Testis (tissue), 3 donors: ENCODE results near the gene PPP6R2. TPM values are rescaled to one million over a fixed set of nuclear protein-coding genes. Genes with fewer than 3 reads are reported as not detected.

ENCODE experiments used
- DNase-seq: peaks from one replicate; pipeline ENCODE4 v3.0.0-alpha.2; 2019
- H3K27ac ChIP-seq, 2 donors: fragments of 200-600 bp; sonication (generic); one replicate each; pipeline ENCODE4 v1.5.1; 2019
- H3K27me3 ChIP-seq: fragments of 200-600 bp; sonication (generic); one replicate; pipeline ENCODE4 v1.5.1; 2019
- H3K36me3 ChIP-seq: fragments of 200-600 bp; sonication (generic); one replicate; pipeline ENCODE4 v1.5.1; 2017; ENCODE audit warnings: low read depth; ENCODE audit errors: missing control alignments
- H3K4me1 ChIP-seq: fragments of 200-600 bp; sonication (generic); one replicate; pipeline ENCODE4 v1.5.1; 2019
- H3K4me3 ChIP-seq, 2 donors: fragments of 200-600 bp; sonication (generic); one replicate each; pipeline ENCODE4 v1.5.1; 2017 to 2019
- H3K9me3 ChIP-seq: fragments of 200-600 bp; sonication (generic); one replicate; pipeline ENCODE4 v1.5.1; 2017
- POLR2A ChIP-seq: fragments of 450-650 bp; IDR thresholded peaks from one replicate; pipeline ENCODE4 v1.6.1; 2017; ENCODE audit warnings: antibody characterized with exemption, mild to moderate bottlenecking, moderate library complexity
- WGBS, 2 donors: methylation state at CpG; one replicate each; pipeline ENCODE4 v1.1.5; 2018; 5-methylcytosine and 5-hydroxymethylcytosine counted together
- intact Hi-C: fragments of 100-400 bp; cut with DNase I; formaldehyde crosslinking; loops from one replicate; pipeline ENCODE4 v1.15.1; 2023; ENCODE audit warnings: low total_unique reads
- polyA plus RNA-seq: library from polyadenylated mRNA; stranded (reverse); fragments of 350-450 nt; fragmentation: Illumina TruSeq; extraction: RNeasy Lipid Tissue Mini Kit (QIAGEN cat#74804); gene quantifications from one replicate; pipeline ENCODE4 v1.2.3, GENCODE V29; 2014; ENCODE audit warnings: low read depth, low replicate concordance; ENCODE audit not compliant: insufficient read depth
- total RNA-seq, 2 donors: library from RNA; depleted of rRNA; stranded (reverse); fragments of >200 nt; gene quantifications; one replicate each; pipeline ENCODE4 v1.2.3, GENCODE V29; 2016
- TF ChIP-seq, protein P1 (sequence below), 3 experiments: fragments of 450-650 bp in 2 of 3; fragments of 200-600 bp in 1 of 3; sonication (generic) in 1 of 3; IDR thresholded peaks; one replicate each; pipeline ENCODE4 v1.5.1; 2016 to 2019; ENCODE audit warnings: antibody characterized with exemption in 3 of 3, mild to moderate bottlenecking in 2 of 3, moderate library complexity in 1 of 3

Gene PPP6R2
- total and polyA plus RNA-seq, 3 donors from 2014 or later, result 123 to 142 (median 138) TPM

DNA sequence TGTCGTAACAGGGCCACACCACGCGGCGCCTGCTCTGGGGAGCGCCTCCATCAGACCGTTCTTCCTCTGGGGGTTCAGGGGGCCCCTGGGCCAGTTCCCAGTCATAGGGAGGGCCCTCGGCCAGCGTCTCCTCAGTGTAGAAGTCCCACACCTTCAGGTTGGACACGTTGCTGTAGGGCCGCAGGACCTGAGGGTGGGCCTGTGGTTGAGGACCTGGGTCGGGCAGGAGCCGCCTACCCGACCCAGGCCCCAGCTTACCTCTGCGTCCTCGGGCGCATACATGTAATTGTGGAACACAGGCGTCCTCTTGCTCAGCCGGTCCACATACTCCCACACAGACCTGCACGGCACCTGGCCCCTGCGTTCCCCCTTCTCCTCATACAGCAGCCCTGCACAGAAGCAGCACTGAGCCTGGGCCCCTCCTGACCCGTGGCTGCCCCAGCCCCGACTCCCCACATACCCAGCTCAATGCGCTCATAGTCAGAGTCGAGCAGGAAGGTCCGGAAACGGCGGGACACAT is 111.5 kb downstream of the PPP6R2 start:
- no peaks in the 10 kb centered on the region for H3K27me3 ChIP-seq
- H3K27ac ChIP-seq, result no peak overlapping the region
- TF ChIP-seq POLR2A, result no peak
- no peak overlapping the region for H3K4me3 ChIP-seq
- intact Hi-C loops, result no loop called here
- no peaks in the 10 kb centered on the region for H3K4me1 ChIP-seq
- DNase-seq, result no peak
- H3K36me3 ChIP-seq, result no peaks in the 10 kb centered on the region
- H3K9me3 ChIP-seq, result no peaks in the 10 kb centered on the region
- WGBS, 2 donors, result 90 to 95% methylated on average over 18 to 26 of the region's 27 CpGs

DNA sequence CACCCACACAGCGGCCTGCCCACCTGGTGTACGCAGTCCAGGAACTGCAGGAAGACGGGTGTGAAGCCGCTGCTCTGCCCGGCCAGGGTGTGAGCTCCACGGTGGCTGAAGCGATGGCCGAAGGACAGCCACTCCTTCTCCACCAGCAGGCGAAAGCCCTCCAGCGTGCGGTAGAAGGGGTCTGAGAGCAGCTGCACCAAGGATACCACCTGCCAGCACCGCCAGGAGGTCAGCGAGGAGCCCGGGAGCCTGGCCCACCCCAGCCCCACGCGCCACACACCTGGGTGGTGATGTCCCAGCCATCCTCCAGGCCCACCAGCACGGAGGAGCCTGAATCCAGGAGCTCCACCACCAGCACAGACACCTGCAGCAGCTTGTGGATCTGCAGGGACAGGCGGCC is 112.1 kb downstream of the PPP6R2 start:
- H3K36me3 ChIP-seq, result no peaks in the 10 kb centered on the region
- no peak overlapping the region for H3K4me3 ChIP-seq
- no peak overlapping the region for H3K27ac ChIP-seq
- no peaks in the 10 kb centered on the region for H3K27me3 ChIP-seq
- no peaks in the 10 kb centered on the region for H3K9me3 ChIP-seq
- intact Hi-C loops, result no loop called here
- DNase-seq, result no peak
- no peak for TF ChIP-seq POLR2A
- TF ChIP-seq, protein P1, sequence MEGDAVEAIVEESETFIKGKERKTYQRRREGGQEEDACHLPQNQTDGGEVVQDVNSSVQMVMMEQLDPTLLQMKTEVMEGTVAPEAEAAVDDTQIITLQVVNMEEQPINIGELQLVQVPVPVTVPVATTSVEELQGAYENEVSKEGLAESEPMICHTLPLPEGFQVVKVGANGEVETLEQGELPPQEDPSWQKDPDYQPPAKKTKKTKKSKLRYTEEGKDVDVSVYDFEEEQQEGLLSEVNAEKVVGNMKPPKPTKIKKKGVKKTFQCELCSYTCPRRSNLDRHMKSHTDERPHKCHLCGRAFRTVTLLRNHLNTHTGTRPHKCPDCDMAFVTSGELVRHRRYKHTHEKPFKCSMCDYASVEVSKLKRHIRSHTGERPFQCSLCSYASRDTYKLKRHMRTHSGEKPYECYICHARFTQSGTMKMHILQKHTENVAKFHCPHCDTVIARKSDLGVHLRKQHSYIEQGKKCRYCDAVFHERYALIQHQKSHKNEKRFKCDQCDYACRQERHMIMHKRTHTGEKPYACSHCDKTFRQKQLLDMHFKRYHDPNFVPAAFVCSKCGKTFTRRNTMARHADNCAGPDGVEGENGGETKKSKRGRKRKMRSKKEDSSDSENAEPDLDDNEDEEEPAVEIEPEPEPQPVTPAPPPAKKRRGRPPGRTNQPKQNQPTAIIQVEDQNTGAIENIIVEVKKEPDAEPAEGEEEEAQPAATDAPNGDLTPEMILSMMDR (IDR thresholded peaks at IDR 0.05), result no peak
- no peaks in the 10 kb centered on the region for H3K4me1 ChIP-seq
- WGBS, 2 donors, result 96% methylated on average over 15 of the region's 18 CpGs; no CpG with 5 or more reads in 1 of the 2 donors

DNA sequence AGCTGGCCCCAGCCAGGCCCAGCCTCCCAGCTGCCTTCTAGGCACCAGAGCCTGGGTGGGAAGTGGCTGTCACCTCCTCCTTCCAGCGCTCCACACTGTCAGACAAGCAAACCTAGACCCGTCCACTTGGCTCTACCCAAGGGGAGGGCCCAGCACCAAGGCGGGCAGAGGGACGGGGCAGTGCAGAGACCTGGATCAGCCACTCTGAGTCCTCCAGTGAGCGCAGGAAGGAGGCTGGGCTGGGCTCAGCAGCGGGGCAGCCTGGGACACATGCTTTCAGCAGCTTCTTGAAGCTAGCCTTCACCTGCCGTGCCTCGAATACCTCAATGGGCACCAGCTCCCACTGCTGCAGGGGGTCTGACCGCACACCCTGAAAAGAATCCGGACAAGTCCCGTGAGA is 112.9 kb downstream of the PPP6R2 start:
- H3K4me3 ChIP-seq, result no peak overlapping the region
- no peak overlapping the region for H3K27ac ChIP-seq
- H3K27me3 ChIP-seq, result no peaks in the 10 kb centered on the region
- intact Hi-C loops, result no loop called here
- 86 to 95% methylated on average over 11 of the region's 11 CpGs for WGBS, 2 donors
- no peaks in the 10 kb centered on the region for H3K9me3 ChIP-seq
- TF ChIP-seq, protein P1 (IDR thresholded peaks at IDR 0.05), result no peak
- TF ChIP-seq POLR2A, result no peak
- no peak for DNase-seq
- H3K36me3 ChIP-seq, result no peaks in the 10 kb centered on the region
- H3K4me1 ChIP-seq, result no peaks in the 10 kb centered on the region

DNA sequence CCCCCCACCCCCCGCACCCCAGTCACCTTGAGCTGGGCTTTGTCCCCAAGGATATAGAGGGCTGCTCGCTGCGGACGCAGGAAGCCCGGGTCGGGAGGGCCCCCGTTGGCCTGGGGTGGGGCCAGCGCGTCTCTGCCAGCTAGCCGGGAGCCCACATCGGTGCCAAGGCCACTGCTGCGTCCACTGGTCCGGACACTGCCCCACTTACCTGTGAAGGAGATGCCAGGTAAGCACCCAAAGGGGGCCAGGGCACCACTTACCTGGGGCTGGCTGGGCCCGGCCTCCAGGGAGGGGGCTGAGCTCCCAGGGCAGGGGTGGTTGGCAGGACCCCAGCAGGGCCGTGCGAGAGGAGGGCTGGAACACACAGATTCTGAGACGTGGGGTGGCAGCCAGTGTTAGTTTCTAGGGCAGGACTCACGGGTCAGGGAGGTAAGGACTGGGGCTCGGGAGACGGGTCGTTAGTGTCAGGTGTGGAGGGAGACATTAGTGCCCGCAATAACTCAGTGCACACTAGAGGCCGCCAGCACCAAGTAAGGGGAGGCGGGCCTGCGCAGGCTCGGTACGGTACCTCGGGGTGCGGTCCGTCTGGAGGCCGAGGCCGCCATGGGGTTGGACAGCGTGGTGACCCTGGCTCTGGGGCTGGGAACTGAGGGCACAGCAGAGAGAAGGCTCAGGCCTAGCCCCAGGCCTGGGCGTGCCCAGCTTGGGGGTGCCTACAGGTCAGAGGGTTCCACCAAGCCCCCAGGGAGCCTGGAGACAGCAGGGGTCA is 113.5 kb downstream of the PPP6R2 start:
- TF ChIP-seq POLR2A, result no peak
- TF ChIP-seq, protein P1 (IDR thresholded peaks at IDR 0.05), result no peak
- H3K9me3 ChIP-seq, result no peaks in the 10 kb centered on the region
- intact Hi-C loops, result no loop called here
- no peaks in the 10 kb centered on the region for H3K36me3 ChIP-seq
- no peak overlapping the region for H3K27ac ChIP-seq
- 85% methylated on average over 20 to 34 of the region's 34 CpGs for WGBS, 2 donors
- H3K4me3 ChIP-seq, result no peak overlapping the region
- DNase-seq, result no peak
- no peaks in the 10 kb centered on the region for H3K4me1 ChIP-seq
- no peaks in the 10 kb centered on the region for H3K27me3 ChIP-seq

DNA sequence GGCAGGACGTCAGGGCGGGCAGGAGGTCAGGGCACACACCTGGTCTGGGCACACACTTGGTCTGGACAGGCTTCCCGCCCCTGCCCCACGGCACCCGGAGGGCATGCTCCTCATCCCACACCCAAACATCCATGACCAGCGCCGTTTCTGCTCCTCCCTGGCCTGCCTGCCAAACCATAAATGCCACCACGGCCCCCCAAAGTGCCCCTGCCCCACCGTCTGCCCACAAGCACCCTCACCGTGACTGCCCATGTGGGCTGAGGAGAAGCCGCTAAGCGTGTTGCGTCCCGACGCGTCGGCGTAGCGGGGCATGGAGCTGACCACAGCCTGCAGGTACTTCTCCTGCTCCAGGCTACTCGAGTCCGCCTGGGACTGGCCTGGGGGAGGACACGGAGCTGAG is 115.9 kb downstream of the PPP6R2 start:
- Histone ChIP-seq H3K36me3 (no peaks in the 10 kb centered on the region), H3K9me3 (no peaks in the 10 kb centered on the region), H3K27me3 (no peaks in the 10 kb centered on the region), H3K4me3 (no peak overlapping the region), H3K27ac (no peak overlapping the region), H3K4me1 (no peaks in the 10 kb centered on the region)
- DNase-seq, result no peak
- intact Hi-C loops, result no loop called here
- TF ChIP-seq POLR2A, result no peak
- TF ChIP-seq, protein P1 (IDR thresholded peaks at IDR 0.05), result no peak
- WGBS, 2 donors, result 90 to 91% methylated on average over 20 to 22 of the region's 22 CpGs
